Measurements from ENCODE around the gene FAM171A1.
A peak's percentile ranks its signal among the peaks of the same experiment; 100 is the strongest.

FAM171A1 gene

GRCh38 chr10:15351099-15351820 is 19.8 kb downstream of the FAM171A1 start:
- Mint-ChIP-seq H3K27ac (peak overlapping the region; percentile 25 to 31 (median 30)), H3K4me3 (no peak overlapping the region), H3K9me3 (no peaks in the 10 kb centered on the region), H3K4me1 (peaks cover 46% of the 10 kb centered on the region), H3K36me3 (ENCODE audit: low read depth) (peaks cover 4% of the 10 kb centered on the region), H3K27me3 (ENCODE audit: low read depth) (peaks cover 3% of the 10 kb centered on the region)
- TF ChIP-seq CTCF (IDR thresholded peaks at IDR 0.05; ENCODE audit: unreplicated experiment in 3 of 3), result no peak

- Mint-ChIP-seq H3K27ac (peak overlapping the region; percentile 29 to 76 (median 63)), H3K36me3 (ENCODE audit: low read depth) (peaks cover 3% of the 10 kb centered on the region), H3K27me3 (ENCODE audit: low read depth) (peaks cover 3% of the 10 kb centered on the region), H3K4me3 (no peak overlapping the region), H3K9me3 (no peaks in the 10 kb centered on the region), H3K4me1 (peaks cover 64% of the 10 kb centered on the region)
- no peak for TF ChIP-seq CTCF (IDR thresholded peaks at IDR 0.05; ENCODE audit: unreplicated experiment in 3 of 3)
These were observed 22.0 kb downstream of the FAM171A1 start for GRCh38 chr10:15349112-15349511.

GRCh38 chr10:15348579-15348978 is 22.5 kb downstream of the FAM171A1 start:
- Mint-ChIP-seq H3K27ac (peak overlapping the region; percentile 29 to 76 (median 63)), H3K4me3 (peak overlapping the region in 2 of 3 experiments; percentile 60 to 75), H3K4me1 (peaks cover 67% of the 10 kb centered on the region), H3K9me3 (no peaks in the 10 kb centered on the region), H3K36me3 (ENCODE audit: low read depth) (peaks cover 3% of the 10 kb centered on the region), H3K27me3 (ENCODE audit: low read depth) (peaks cover 3% of the 10 kb centered on the region)
- no peak for TF ChIP-seq CTCF (IDR thresholded peaks at IDR 0.05; ENCODE audit: unreplicated experiment in 3 of 3)

- Mint-ChIP-seq H3K4me3 (no peak overlapping the region), H3K9me3 (no peaks in the 10 kb centered on the region), H3K36me3 (ENCODE audit: low read depth) (peaks cover 3% of the 10 kb centered on the region), H3K27ac (peak overlapping the region in 1 of 3 experiments; percentile 57), H3K27me3 (ENCODE audit: low read depth) (peaks cover 6% of the 10 kb centered on the region), H3K4me1 (peaks cover 54% of the 10 kb centered on the region)
- TF ChIP-seq CTCF (IDR thresholded peaks at IDR 0.05; ENCODE audit: unreplicated experiment in 3 of 3), result no peak
These were observed 23.9 kb downstream of the FAM171A1 start for GRCh38 chr10:15347150-15347549.

- TF ChIP-seq CTCF (IDR thresholded peaks at IDR 0.05; ENCODE audit: unreplicated experiment in 3 of 3), result no peak
- peaks cover 57% of the 10 kb centered on the region for H3K4me1 Mint-ChIP-seq
- H3K36me3 Mint-ChIP-seq (ENCODE audit: low read depth), result peaks cover 3% of the 10 kb centered on the region
- H3K27me3 Mint-ChIP-seq (ENCODE audit: low read depth), result peaks cover 6% of the 10 kb centered on the region
- no peak overlapping the region for H3K4me3 Mint-ChIP-seq
- H3K9me3 Mint-ChIP-seq, result no peaks in the 10 kb centered on the region
- peak overlapping the region; percentile 57 to 68 (median 63) for H3K27ac Mint-ChIP-seq
These were observed 24.5 kb downstream of the FAM171A1 start for GRCh38 chr10:15346440-15347141.

Measured in nephron (organoid).